CD4-positive, alpha-beta T cell treated with Interleukin-17A for 4 hours (primary cell): ENCODE results near the gene VSIG10L.

Experiments
- DNase-seq: peaks from one replicate; pipeline ENCODE4 v3.0.0-alpha.2; 2020; ENCODE audit warnings: mixed read lengths

The VSIG10L gene

GRCh38 chr19:51341976-51342580 lies at the start of gene VSIG10L:
VSIG10L (minus strand) TSS chr19:51342139; CDS start chr19:51342124, 15 bp downstream.
- DNase-seq = no peak

- DNase-seq = no peak
These were observed 49.2 kb upstream of the VSIG10L start for GRCh38 chr19:51391073-51391611.

GRCh38 chr19:51389143-51389542 lies 47.2 kb upstream of the VSIG10L start:
- DNase-seq = no peak

GRCh38 chr19:51387924-51388389 lies 46.0 kb upstream of the VSIG10L start, which contains the start of gene LIM2:
LIM2 (minus strand) TSS chr19:51387974; CDS start chr19:51387443, 531 bp downstream.
- DNase-seq = no peak

- DNase-seq = no peak
These were observed 45.1 kb upstream of the VSIG10L start for GRCh38 chr19:51386882-51387520.

- DNase-seq = no peak
These were observed 40.1 kb upstream of the VSIG10L start for GRCh38 chr19:51382004-51382403.

- no peak for DNase-seq
These were observed 38.4 kb upstream of the VSIG10L start for GRCh38 chr19:51380379-51380778.

- DNase-seq = no peak
These were observed 35.5 kb upstream of the VSIG10L start for GRCh38 chr19:51377422-51377821.

- peak; percentile 29 for DNase-seq
These were observed 33.7 kb upstream of the VSIG10L start for GRCh38 chr19:51375504-51376221.

- peak; percentile 67 for DNase-seq
These were observed 30.9 kb upstream of the VSIG10L start, which contains the start of gene NKG7 for GRCh38 chr19:51372649-51373504. NKG7 (minus strand) TSS chr19:51372654; CDS start chr19:51372535, 119 bp downstream.

GRCh38 chr19:51372021-51372648 lies 30.2 kb upstream of the VSIG10L start:
- DNase-seq = no peak

- no peak for DNase-seq
These were observed 29.3 kb upstream of the VSIG10L start for GRCh38 chr19:51371186-51371690.

GRCh38 chr19:51370230-51370629 lies 28.3 kb upstream of the VSIG10L start:
- no peak for DNase-seq

GRCh38 chr19:51368366-51369282 lies 26.7 kb upstream of the VSIG10L start, which contains the start of gene CLDND2:
CLDND2 (minus strand) TSS chr19:51369003; CDS start chr19:51368577, 426 bp downstream.
- DNase-seq = no peak

- DNase-seq = peak; percentile 98
These were observed 25.8 kb upstream of the VSIG10L start for GRCh38 chr19:51367565-51368365.

GRCh38 chr19:51367255-51367564 lies 25.3 kb upstream of the VSIG10L start:
- no peak for DNase-seq

- DNase-seq = peak; percentile 95
These were observed 24.7 kb upstream of the VSIG10L start for GRCh38 chr19:51366389-51367254.

- no peak for DNase-seq
These were observed 24.0 kb upstream of the VSIG10L start, which contains the start of gene ETFB for GRCh38 chr19:51365965-51366388. ETFB (minus strand) TSS chr19:51366388; CDS start chr19:51366326, 62 bp downstream.
